ENCODE data around the gene EGFL7. TPM values are rescaled to one million over a fixed set of nuclear protein-coding genes. Genes with fewer than 3 reads are reported as not detected.
A peak's percentile ranks its signal among the peaks of the same experiment; 100 is the strongest.

EGFL7 gene
- total RNA-seq (10 to 100 TPM; 47.0 to 55.3 (median 48.8) TPM), polyA plus RNA-seq (10 to 100 TPM; 34.7 to 73.4 (median 48.4) TPM)
- long read RNA-seq, donor 1, transcript EGFL7-204 (10 exons, 1,529 nt) = major isoform, 31 of 70 reads
- long read RNA-seq, donor 1, partial matches to known transcripts = 22 of 70 reads
- long read RNA-seq, donor 1, other reads (novel, unspliced or antisense) = 16 of 70 reads
- long read RNA-seq, donor 2, transcript EGFL7-204 (10 exons, 1,529 nt) = major isoform, 35 of 80 reads
- long read RNA-seq, donor 2, partial matches to known transcripts = 16 of 80 reads
- long read RNA-seq, donor 2, other reads (novel, unspliced or antisense) = 24 of 80 reads

GRCh38 chr9:136662656-136663581 lies at the start of gene EGFL7:
Gene EGFL7, plus strand, starts transcription at chr9:136662916. Its CDS starts 5,367 bp downstream, at chr9:136668283.
- intact Hi-C loops (cut with DNase I) = no loop called here
- H3K27me3 ChIP-seq (ENCODE audit: insufficient read depth in 3 of 3, low read length in 2 of 3) = peaks cover 0 to 39% (median 8%) of the 10 kb centered on the region in 3 donors
- no peaks in the 10 kb centered on the region for H3K9me3 ChIP-seq
- DNase-seq (no peak), ATAC-seq (peak; percentile 15 to 41 (median 26))
- H3K4me1 ChIP-seq = no peaks in the 10 kb centered on the region
- H3K4me3 ChIP-seq = peak within 1 kb of the TSS; percentile 70
- H3K27ac ChIP-seq = peak within 1 kb of the TSS; percentile 76
- TF ChIP-seq CTCF (IDR thresholded peaks at IDR 0.05) = no peak
- H3K36me3 ChIP-seq (ENCODE audit: insufficient read depth in 1 of 2, low read depth in 1 of 2) = no peaks in the 10 kb centered on the region
- WGBS, 3 donors = 69 to 76% (median 72%) methylated on average over 34 to 38 of the region's 38 CpGs

- ATAC-seq (no peak), DNase-seq (no peak)
- Histone ChIP-seq H3K27ac (no peak overlapping the region), H3K4me3 (no peak overlapping the region), H3K36me3 (ENCODE audit: insufficient read depth in 1 of 2, low read depth in 1 of 2) (no peaks in the 10 kb centered on the region), H3K9me3 (no peaks in the 10 kb centered on the region), H3K4me1 (no peaks in the 10 kb centered on the region), H3K27me3 (ENCODE audit: insufficient read depth in 3 of 3, low read length in 2 of 3) (peaks cover 0 to 7% (median 7%) of the 10 kb centered on the region in 3 donors)
- 69 to 70% (median 69%) methylated on average over 18 to 19 of the region's 19 CpGs for WGBS, 3 donors
- intact Hi-C loops (cut with DNase I) = no loop called here
- TF ChIP-seq CTCF (IDR thresholded peaks at IDR 0.05) = no peak
These were observed 48.8 kb upstream of the EGFL7 start for GRCh38 chr9:136613824-136614371.

- no peak for TF ChIP-seq CTCF (IDR thresholded peaks at IDR 0.05)
- DNase-seq (no peak), ATAC-seq (peak; percentile 31 to 66 (median 45))
- H3K4me3 ChIP-seq = no peak overlapping the region
- WGBS, 3 donors = 72 to 81% (median 81%) methylated on average over 19 to 22 of the region's 22 CpGs
- no peaks in the 10 kb centered on the region for H3K9me3 ChIP-seq
- H3K27me3 ChIP-seq (ENCODE audit: insufficient read depth in 3 of 3, low read length in 2 of 3) = peaks cover 0 to 7% (median 7%) of the 10 kb centered on the region in 3 donors
- H3K4me1 ChIP-seq = no peaks in the 10 kb centered on the region
- no peaks in the 10 kb centered on the region for H3K36me3 ChIP-seq (ENCODE audit: insufficient read depth in 1 of 2, low read depth in 1 of 2)
- H3K27ac ChIP-seq = peak overlapping the region; percentile 55
- intact Hi-C loops (cut with DNase I) = no loop called here
These were observed 48.3 kb upstream of the EGFL7 start for GRCh38 chr9:136614372-136614922.

- 83 to 87% (median 84%) methylated on average over 25 of the region's 25 CpGs for WGBS, 3 donors
- no peak overlapping the region for H3K4me3 ChIP-seq
- H3K36me3 ChIP-seq (ENCODE audit: insufficient read depth in 1 of 2, low read depth in 1 of 2) = no peaks in the 10 kb centered on the region
- DNase-seq = no peak
- ATAC-seq = no peak
- no peak for TF ChIP-seq CTCF (IDR thresholded peaks at IDR 0.05)
- H3K4me1 ChIP-seq = no peaks in the 10 kb centered on the region
- peak overlapping the region; percentile 55 for H3K27ac ChIP-seq
- peaks cover 0 to 7% (median 7%) of the 10 kb centered on the region in 3 donors for H3K27me3 ChIP-seq (ENCODE audit: insufficient read depth in 3 of 3, low read length in 2 of 3)
- no peaks in the 10 kb centered on the region for H3K9me3 ChIP-seq
- intact Hi-C loops (cut with DNase I) = loop anchor here in 1 of 2 donors (5.0 kb wide), 1 partner anchor 73 kb away; no protein-coding TSS in a partner anchor
These were observed 47.6 kb upstream of the EGFL7 start for GRCh38 chr9:136614967-136615623.
